Suprapubic skin (tissue), 4 donors: ENCODE data around the gene CRHR2.

Experiments
- CTCF ChIP-seq, 2 donors: fragments of 200-600 bp in 1 of 2; fragments of 450-650 bp in 1 of 2; sonication (generic) in 1 of 2; IDR thresholded peaks; one replicate each; pipeline ENCODE4 v1.5.1; 2016 to 2019; ENCODE audit warnings: antibody characterized with exemption in 2 of 2, mild to moderate bottlenecking in 1 of 2, moderate library complexity in 1 of 2
- EP300 ChIP-seq: sonication (generic); formaldehyde crosslinking; IDR thresholded peaks from one replicate; pipeline ENCODE4 v1.6.1; 2017; ENCODE audit warnings: antibody characterized with exemption
- POLR2A ChIP-seq, 2 donors: fragments of 450-650 bp; IDR thresholded peaks; one replicate each; pipeline ENCODE4 v1.6.1; 2017; ENCODE audit warnings: antibody characterized with exemption in 2 of 2, mild to moderate bottlenecking in 2 of 2, moderate library complexity in 2 of 2
- POLR2AphosphoS5 ChIP-seq, 3 donors: sonication (generic); formaldehyde crosslinking; IDR thresholded peaks; one replicate each; pipeline ENCODE4 v1.6.1; 2017; ENCODE audit warnings: antibody characterized with exemption in 3 of 3

- TF ChIP-seq CTCF (IDR thresholded peaks at IDR 0.05) (no peak), POLR2AphosphoS5 (IDR thresholded peaks at IDR 0.05) (no peak), POLR2A (IDR thresholded peaks at IDR 0.05) (no peak), EP300 (no peak)
Observed at GRCh38 chr7:30710669-30711068, 28.4 kb upstream of the CRHR2 start.
